BLaER1 (cell line): ENCODE measurements around the gene TCEAL3.
"Not testable (repeated sequence)": the region's sequence is repeated elsewhere in the genome, so short reads cannot be mapped to it uniquely, and the experiment has no call there.

ENCODE experiments used
- H3K27ac ChIP-seq: shearing (Covaris generic); formaldehyde crosslinking; 2 replicates; pipeline ENCODE4 v1.8.1; 2022
- H3K27me3 ChIP-seq: shearing (Covaris generic); formaldehyde crosslinking; 2 replicates; pipeline ENCODE4 v1.8.1; 2022
- H3K36me3 ChIP-seq: shearing (Covaris generic); formaldehyde crosslinking; 2 replicates; pipeline ENCODE4 v1.8.1; 2022
- H3K4me1 ChIP-seq: shearing (Covaris generic); formaldehyde crosslinking; 2 replicates; pipeline ENCODE4 v1.8.1; 2022
- H3K4me2 ChIP-seq: shearing (Covaris generic); formaldehyde crosslinking; 2 replicates; pipeline ENCODE4 v1.8.1; 2022
- H3K4me3 ChIP-seq: shearing (Covaris generic); formaldehyde crosslinking; 2 replicates; pipeline ENCODE4 v1.8.1; 2022
- H3K9ac ChIP-seq: shearing (Covaris generic); formaldehyde crosslinking; 2 replicates; pipeline ENCODE4 v1.8.1; 2022
- H3K9me3 ChIP-seq: shearing (Covaris generic); formaldehyde crosslinking; 2 replicates; pipeline ENCODE4 v1.8.1; 2022
- H4K20me1 ChIP-seq: shearing (Covaris generic); formaldehyde crosslinking; 2 replicates; pipeline ENCODE4 v1.8.1; 2022
- Cebpa-rat ChIP-seq: shearing (Covaris generic); IDR thresholded peaks from 2 replicates; pipeline ENCODE4 v1.8.1; 2022

The TCEAL3 gene

DNA sequence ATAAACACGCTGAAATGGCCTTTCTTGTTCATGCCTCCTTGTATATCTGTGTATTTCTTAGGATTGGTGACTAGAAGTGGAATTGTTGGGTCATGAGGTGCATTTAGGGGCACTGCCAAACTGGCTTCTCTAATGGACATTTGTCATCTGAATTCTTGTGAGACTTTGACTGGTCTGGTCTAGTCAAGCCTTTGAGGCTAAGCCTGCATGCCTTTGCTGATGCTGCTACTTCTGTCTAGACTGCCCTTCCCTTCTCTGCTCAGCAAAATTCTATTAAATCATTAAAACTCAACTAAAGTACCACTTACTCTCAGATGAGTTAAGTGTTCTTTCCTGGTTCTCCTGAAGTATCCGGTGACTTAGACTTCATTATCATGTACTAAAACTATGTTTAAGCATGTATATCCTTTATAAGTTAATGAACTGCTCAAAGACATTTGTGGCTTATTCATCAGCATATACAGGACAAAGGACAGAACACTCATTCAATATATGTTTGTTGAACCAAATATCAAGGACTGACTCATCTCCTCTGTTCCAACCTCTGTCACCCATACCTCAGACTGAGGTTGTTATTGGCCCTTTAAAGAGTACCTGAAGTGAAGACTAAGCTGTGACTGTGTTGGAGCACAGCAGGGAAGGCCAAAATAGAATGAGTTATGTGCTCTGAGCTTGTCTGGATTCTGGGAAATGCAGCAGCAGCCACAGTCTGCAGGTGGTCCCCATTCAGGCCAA, 30.0 kb downstream of the TCEAL3 start:
- H3K27me3 ChIP-seq = no peaks in the 10 kb centered on the region
- H3K4me3 ChIP-seq = no peak overlapping the region
- H3K27ac ChIP-seq = no peak overlapping the region
- H3K4me2 ChIP-seq = no peak overlapping the region
- H3K36me3 ChIP-seq = no peaks in the 10 kb centered on the region
- 0 out of 2 replicates have a peak, but pooled peaks cover 5% of the 10 kb centered on the region for H3K4me1 ChIP-seq
- no peak for TF ChIP-seq Cebpa-rat
- H4K20me1 ChIP-seq = no peaks in the 10 kb centered on the region
- no peak overlapping the region for H3K9ac ChIP-seq
- no peaks in the 10 kb centered on the region for H3K9me3 ChIP-seq

- H3K4me3 ChIP-seq, H3K9ac ChIP-seq, H3K27me3 ChIP-seq, H3K9me3 ChIP-seq, H3K27ac ChIP-seq, H3K4me1 ChIP-seq, H4K20me1 ChIP-seq, H3K36me3 ChIP-seq: not testable (repeated sequence)
- H3K4me2 ChIP-seq = peak overlapping the region; percentile 17; the same call in 1 of the 2 replicates
These were observed 30.9 kb downstream of the TCEAL3 start for GRCh38 chrX:103638479-103639346.

DNA sequence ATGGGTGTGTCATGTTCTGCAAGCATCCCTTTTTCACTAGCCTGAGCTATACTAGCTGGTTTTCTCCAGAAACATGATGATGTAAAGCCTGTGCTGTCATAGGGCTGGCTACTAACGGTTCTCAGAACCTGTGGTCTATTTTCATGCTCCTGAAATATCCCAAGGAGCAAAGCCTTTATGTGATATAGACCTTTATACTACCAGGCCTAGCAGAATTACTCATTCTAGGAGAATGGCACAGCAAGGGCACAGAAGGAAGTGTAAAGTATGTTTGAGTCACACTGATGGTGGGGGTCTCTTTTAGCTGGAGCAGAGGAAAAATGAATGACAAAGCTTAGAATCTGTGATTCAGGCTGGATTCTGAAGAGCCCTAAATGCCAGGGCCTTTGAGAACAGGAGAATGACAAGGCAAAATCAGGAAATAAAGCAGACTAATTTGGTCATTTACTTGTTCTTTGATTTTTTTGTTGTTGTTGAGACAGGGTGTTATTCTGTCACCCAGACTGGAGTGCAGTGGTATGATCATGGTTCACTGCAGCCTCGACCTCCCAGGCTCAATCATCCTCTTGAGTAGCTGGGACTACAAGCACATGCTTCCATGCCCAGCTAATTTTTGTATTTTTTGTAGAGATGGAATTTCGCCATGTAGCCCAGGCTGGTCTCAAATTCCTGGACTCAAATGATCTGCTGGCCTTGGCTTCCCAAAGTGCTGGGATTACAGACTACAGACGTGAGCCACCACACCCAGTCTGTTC, 32.8 kb downstream of the TCEAL3 start:
- Histone ChIP-seq H3K9ac (no peak overlapping the region), H3K4me2 (no peak overlapping the region), H3K4me3 (no peak overlapping the region), H3K36me3 (no peaks in the 10 kb centered on the region), H3K9me3 (no peaks in the 10 kb centered on the region), H3K27me3 (no peaks in the 10 kb centered on the region), H3K27ac (no peak overlapping the region), H3K4me1 (0 out of 2 replicates have a peak, but pooled peaks cover 5% of the 10 kb centered on the region), H4K20me1 (no peaks in the 10 kb centered on the region)
- no peak for TF ChIP-seq Cebpa-rat

DNA sequence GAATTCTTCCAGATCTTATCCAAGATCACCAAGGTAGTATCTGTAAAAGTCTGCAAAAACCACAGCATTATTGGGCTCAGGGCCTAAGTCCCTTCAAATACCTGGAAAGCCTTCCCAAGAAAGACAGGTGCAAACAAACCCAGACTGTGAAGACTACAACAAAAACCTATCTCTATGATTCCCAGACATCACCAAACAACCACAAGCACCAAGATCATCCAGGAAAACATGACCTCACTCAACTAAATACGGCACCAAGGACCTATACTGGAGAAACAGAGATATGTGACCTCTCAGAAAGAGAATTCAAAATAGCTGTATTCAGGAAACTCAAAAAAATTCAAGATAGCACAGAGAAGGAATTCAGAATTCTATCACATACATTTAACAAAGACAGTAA, 36.4 kb downstream of the TCEAL3 start:
- H3K36me3 ChIP-seq = no peaks in the 10 kb centered on the region
- H4K20me1 ChIP-seq = no peaks in the 10 kb centered on the region
- H3K9ac ChIP-seq = no peak overlapping the region
- H3K27ac ChIP-seq = no peak overlapping the region
- no peak overlapping the region for H3K4me2 ChIP-seq
- H3K27me3 ChIP-seq = no peaks in the 10 kb centered on the region
- no peak overlapping the region for H3K4me3 ChIP-seq
- H3K9me3 ChIP-seq = no peaks in the 10 kb centered on the region; the same call in 1 of the 2 replicates
- no peak for TF ChIP-seq Cebpa-rat
- H3K4me1 ChIP-seq = 0 out of 2 replicates have a peak, but pooled peaks cover 1% of the 10 kb centered on the region

DNA sequence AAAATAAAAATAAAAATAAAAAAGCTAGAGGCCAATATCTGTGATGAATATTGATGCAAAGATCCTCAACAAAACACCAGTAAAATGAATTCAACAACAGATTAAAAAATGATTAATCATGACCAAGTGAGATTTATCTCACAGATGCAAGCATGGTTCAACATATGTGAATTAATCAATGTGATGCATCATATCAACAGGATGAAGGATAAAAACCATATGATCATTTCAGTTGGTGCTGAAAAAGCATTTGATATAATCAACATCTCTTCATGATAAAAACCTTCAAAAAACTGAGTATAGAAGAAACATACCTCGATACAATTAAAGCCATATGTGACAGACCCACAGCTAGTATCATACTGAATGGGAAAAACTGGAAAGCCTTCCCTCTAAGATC, 39.9 kb downstream of the TCEAL3 start:
- Histone ChIP-seq H3K9ac (no peak overlapping the region), H3K9me3 (no peaks in the 10 kb centered on the region; the same call in 1 of the 2 replicates), H3K27ac (no peak overlapping the region), H4K20me1 (no peaks in the 10 kb centered on the region), H3K27me3 (no peaks in the 10 kb centered on the region), H3K4me3 (no peak overlapping the region), H3K36me3 (no peaks in the 10 kb centered on the region), H3K4me1 (no peaks in the 10 kb centered on the region), H3K4me2 (no peak overlapping the region)
- no peak for TF ChIP-seq Cebpa-rat

- Histone ChIP-seq H3K9me3 (no peaks in the 10 kb centered on the region; the same call in 1 of the 2 replicates), H3K27me3 (no peaks in the 10 kb centered on the region), H3K27ac (no peak overlapping the region), H3K4me3 (no peak overlapping the region), H3K4me1 (peaks cover 5% of the 10 kb centered on the region; the same call in 1 of the 2 replicates), H3K4me2 (no peak overlapping the region), H3K9ac (no peak overlapping the region), H3K36me3 (no peaks in the 10 kb centered on the region), H4K20me1 (no peaks in the 10 kb centered on the region)
- TF ChIP-seq Cebpa-rat = no peak
These were observed 43.5 kb downstream of the TCEAL3 start for GRCh38 chrX:103651151-103651773.

DNA sequence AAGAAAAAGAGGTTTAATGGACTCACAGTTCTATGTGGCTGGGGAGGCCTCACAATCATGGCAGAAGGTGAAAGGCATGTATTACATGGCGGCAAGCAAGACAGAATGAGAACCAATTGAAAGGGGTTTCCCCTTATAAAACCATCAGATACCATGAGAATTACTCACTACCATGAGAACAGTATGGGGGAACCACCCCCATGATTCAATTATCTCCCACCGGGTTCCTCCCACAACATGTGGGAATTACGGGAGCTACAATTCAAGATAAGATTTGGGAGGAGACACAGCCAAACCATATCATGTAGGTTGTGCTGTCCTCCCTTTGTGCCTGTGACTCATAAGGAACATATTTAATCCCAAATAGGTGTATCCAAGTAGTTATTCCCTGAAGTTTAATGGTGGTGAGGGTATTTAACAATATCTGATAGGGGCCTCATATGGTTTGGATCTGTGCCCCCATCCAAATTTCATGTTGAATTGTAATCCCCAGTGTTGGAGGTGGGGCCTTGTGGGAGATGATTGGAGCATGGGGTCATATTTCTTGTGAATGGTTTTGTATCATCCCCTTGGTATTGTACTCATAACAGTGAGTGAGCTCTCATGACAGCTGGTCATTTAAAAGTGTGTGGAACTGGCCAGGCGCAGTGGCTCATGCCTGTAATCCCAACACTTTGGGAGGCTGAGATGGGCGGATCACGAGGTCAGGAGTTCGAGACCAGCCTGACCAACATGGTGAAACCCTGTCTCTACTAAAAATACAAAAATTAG, 47.7 kb downstream of the TCEAL3 start:
- not testable (repeated sequence) for H3K4me3 ChIP-seq, H3K9me3 ChIP-seq

DNA sequence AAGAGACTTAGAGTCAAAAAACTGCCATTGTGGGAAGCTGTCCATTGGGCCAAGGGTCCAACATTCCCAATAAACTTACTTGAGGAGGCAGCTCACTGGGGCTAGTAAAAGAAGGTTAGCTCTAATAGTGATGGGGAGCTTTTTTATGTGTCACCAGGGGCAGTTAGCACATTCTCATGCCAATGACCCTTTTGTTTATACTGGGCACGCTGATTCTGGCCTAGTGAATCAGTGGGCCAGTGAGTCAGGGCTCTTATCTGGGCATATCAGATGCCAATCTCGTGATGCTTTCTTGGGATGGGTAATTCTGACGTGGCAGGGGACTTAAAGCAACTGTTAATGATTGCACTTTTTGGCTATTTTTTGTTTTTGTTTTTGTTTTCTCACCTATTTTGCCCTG, 48.9 kb downstream of the TCEAL3 start:
- no peak overlapping the region for H3K4me3 ChIP-seq
- H4K20me1 ChIP-seq = no peaks in the 10 kb centered on the region
- H3K27ac ChIP-seq = no peak overlapping the region
- no peak overlapping the region for H3K4me2 ChIP-seq
- H3K36me3 ChIP-seq = no peaks in the 10 kb centered on the region
- H3K9me3 ChIP-seq = no peaks in the 10 kb centered on the region
- H3K9ac ChIP-seq = no peak overlapping the region
- peaks cover 5% of the 10 kb centered on the region; the same call in 1 of the 2 replicates for H3K4me1 ChIP-seq
- no peaks in the 10 kb centered on the region for H3K27me3 ChIP-seq
- TF ChIP-seq Cebpa-rat = no peak

More for the DNA sequence above, 47.7 kb downstream of the TCEAL3 start:
- H3K27ac ChIP-seq, H4K20me1 ChIP-seq, H3K4me1 ChIP-seq, H3K36me3 ChIP-seq, H3K27me3 ChIP-seq, H3K9ac ChIP-seq: not testable (repeated sequence)
- 0 out of 2 replicates have a peak overlapping the region, but pooled peaks have one; percentile 26 for H3K4me2 ChIP-seq

DNA sequence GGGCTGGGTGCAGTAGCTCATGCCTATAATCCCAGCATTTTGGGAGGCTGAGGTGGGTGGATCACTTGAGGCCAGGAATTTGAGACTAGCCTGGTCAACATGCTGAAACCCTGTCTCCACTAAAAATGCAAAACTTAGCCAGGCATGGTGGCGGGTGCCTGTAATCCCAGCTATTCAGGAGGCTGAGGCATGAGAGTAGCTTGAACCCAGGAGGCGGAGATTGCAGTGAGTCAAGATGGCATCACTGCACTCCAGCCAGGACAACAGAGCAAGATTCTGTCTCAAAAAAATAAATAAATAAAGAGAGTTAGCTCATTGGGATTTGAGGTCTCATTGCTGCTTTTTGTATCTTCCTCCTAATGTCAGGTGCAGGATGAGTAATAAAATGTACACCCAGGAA, 49.3 kb downstream of the TCEAL3 start:
- H3K4me1 ChIP-seq, H3K9me3 ChIP-seq, H4K20me1 ChIP-seq, H3K9ac ChIP-seq, H3K27me3 ChIP-seq, H3K36me3 ChIP-seq, H3K4me2 ChIP-seq, H3K4me3 ChIP-seq, H3K27ac ChIP-seq: not testable (repeated sequence)
